ENCODE results near the gene CEACAM1. TPM values are rescaled to one million over a fixed set of nuclear protein-coding genes. Genes with fewer than 3 reads are reported as not detected.

CEACAM1 gene
- 10 to 100 TPM; 37.6 to 39.2 TPM for total RNA-seq

GRCh38 chr19:42528354-42529247, at the start of gene CEACAM1:
CEACAM1 (minus strand) TSS chr19:42528481; CDS start chr19:42528374, 107 bp downstream.

Other genes with a start within 250 kb of the CEACAM1 start
- under 1 TPM; 0.30 to 0.39 TPM for gene PRR19, start 226.3 kb downstream of the CEACAM1 start, total RNA-seq
- 10 to 100 TPM; 36.5 to 39.0 TPM for gene PAFAH1B3, start 225.9 kb downstream of the CEACAM1 start, total RNA-seq
- under 1 TPM in 1 of 2 experiments, not detected in 1; 0.31 TPM for gene TMEM145, start 215.2 kb downstream of the CEACAM1 start, total RNA-seq
- 1 to 10 TPM; 4.4 to 4.9 TPM for gene MEGF8, start 202.8 kb downstream of the CEACAM1 start, total RNA-seq
- under 1 TPM in 1 of 2 experiments, not detected in 1; 0.51 TPM for gene CNFN, start 138.2 kb downstream of the CEACAM1 start, total RNA-seq
- gene LIPE, start 101.1 kb downstream of the CEACAM1 start, total RNA-seq, result 10 to 100 TPM; 27.0 to 32.9 TPM
- not detected for gene CXCL17, start 85.5 kb downstream of the CEACAM1 start, total RNA-seq
- not detected for gene CEACAM8, start 66.4 kb upstream of the CEACAM1 start, total RNA-seq
- gene PSG3, start 212.0 kb upstream of the CEACAM1 start, total RNA-seq, result not detected
- not detected for gene PSG8, start 237.2 kb upstream of the CEACAM1 start, total RNA-seq